Progenitor cell of endocrine pancreas (in vitro differentiated cells): ENCODE measurements around the gene ST7. TPM values are rescaled to one million over a fixed set of nuclear protein-coding genes. Genes with fewer than 3 reads are reported as not detected.

ENCODE experiments used
- DNase-seq: peaks from one replicate; pipeline ENCODE4 v3.0.0; 2021; ENCODE audit warnings: low spot score; ENCODE audit not compliant: unreplicated experiment
- H3K27ac Mint-ChIP-seq: 2 replicates; pipeline ENCODE4 v1.8.0; 2021; ENCODE audit warnings: mild to moderate bottlenecking, moderate library complexity, mixed read lengths
- H3K27me3 Mint-ChIP-seq: 2 replicates; pipeline ENCODE4 v1.8.0; 2021; ENCODE audit warnings: mixed read lengths
- H3K36me3 Mint-ChIP-seq: 2 replicates; pipeline ENCODE4 v1.8.0; 2022; ENCODE audit warnings: mixed read lengths; ENCODE audit not compliant: insufficient read depth
- H3K4me1 Mint-ChIP-seq: 2 replicates; pipeline ENCODE4 v1.8.0; 2021; ENCODE audit warnings: low read depth, mixed read lengths
- H3K4me3 Mint-ChIP-seq: 2 replicates; pipeline ENCODE4 v1.8.0; 2021; ENCODE audit warnings: low read depth, mild to moderate bottlenecking, moderate library complexity, mixed read lengths
- H3K9me3 Mint-ChIP-seq: 2 replicates; pipeline ENCODE4 v1.8.0; 2021; ENCODE audit warnings: low read depth, mixed read lengths
- CTCF ChIP-seq: fragments of 200-600 bp; sonication (generic); IDR thresholded peaks from one replicate; pipeline ENCODE4 v1.5.0; 2021; ENCODE audit warnings: antibody characterized with exemption, mild to moderate bottlenecking; ENCODE audit not compliant: unreplicated experiment
- total RNA-seq: library from RNA; stranded (reverse); gene quantifications from 2 replicates; pipeline ENCODE4 v1.2.1, GENCODE V29; 2021

ST7 gene
- total RNA-seq, 1 donor from 2014 or later, result 24.8 TPM

GRCh38 chr7:117074378-117074777 lies 121.1 kb downstream of the ST7 start:
- no peak for DNase-seq
- Mint-ChIP-seq H3K36me3 (peaks cover 9% of the 10 kb centered on the region), H3K27me3 (no peaks in the 10 kb centered on the region), H3K9me3 (peaks cover 5% of the 10 kb centered on the region), H3K4me3 (no peak overlapping the region), H3K27ac (no peak overlapping the region), H3K4me1 (peaks cover 41% of the 10 kb centered on the region)
- TF ChIP-seq CTCF, result no peak

- Mint-ChIP-seq H3K36me3 (peaks cover 9% of the 10 kb centered on the region), H3K4me1 (peaks cover 36% of the 10 kb centered on the region), H3K4me3 (no peak overlapping the region), H3K9me3 (peaks cover 5% of the 10 kb centered on the region), H3K27ac (peak overlapping the region; percentile 80), H3K27me3 (no peaks in the 10 kb centered on the region)
- TF ChIP-seq CTCF, result no peak
- DNase-seq, result no peak
These were observed 122.6 kb downstream of the ST7 start for GRCh38 chr7:117075934-117076333.

GRCh38 chr7:117076426-117076943 lies 123.2 kb downstream of the ST7 start:
- Mint-ChIP-seq H3K27ac (peak overlapping the region; percentile 80), H3K9me3 (peaks cover 5% of the 10 kb centered on the region), H3K27me3 (no peaks in the 10 kb centered on the region), H3K4me3 (no peak overlapping the region), H3K4me1 (peaks cover 36% of the 10 kb centered on the region), H3K36me3 (peaks cover 8% of the 10 kb centered on the region)
- no peak for TF ChIP-seq CTCF
- DNase-seq, result no peak

- no peak overlapping the region for H3K4me3 Mint-ChIP-seq
- no peaks in the 10 kb centered on the region for H3K27me3 Mint-ChIP-seq
- no peak for TF ChIP-seq CTCF
- H3K36me3 Mint-ChIP-seq, result peaks cover 6% of the 10 kb centered on the region
- H3K9me3 Mint-ChIP-seq, result peaks cover 5% of the 10 kb centered on the region
- DNase-seq, result no peak
- H3K4me1 Mint-ChIP-seq, result peaks cover 34% of the 10 kb centered on the region
- H3K27ac Mint-ChIP-seq, result peak overlapping the region; percentile 84
These were observed 124.4 kb downstream of the ST7 start for GRCh38 chr7:117077658-117078057.

GRCh38 chr7:117082647-117083046 lies 129.3 kb downstream of the ST7 start:
- Mint-ChIP-seq H3K4me3 (no peak overlapping the region), H3K27ac (no peak overlapping the region), H3K36me3 (no peaks in the 10 kb centered on the region), H3K4me1 (peaks cover 34% of the 10 kb centered on the region), H3K27me3 (no peaks in the 10 kb centered on the region), H3K9me3 (no peaks in the 10 kb centered on the region)
- DNase-seq, result no peak
- no peak for TF ChIP-seq CTCF
